Glutamatergic neuron (in vitro differentiated cells): ENCODE measurements around the gene GDF10. TPM values are rescaled to one million over a fixed set of nuclear protein-coding genes. Genes with fewer than 3 reads are reported as not detected.

Experiments
- DNase-seq: peaks from one replicate; pipeline ENCODE4 v3.0.0; 2022
- H3K27ac Mint-ChIP-seq: one replicate; pipeline ENCODE4 v1.8.0; 2020; ENCODE audit warnings: mild to moderate bottlenecking, mixed read lengths, inconsistent platforms; ENCODE audit not compliant: unreplicated experiment
- H3K27me3 Mint-ChIP-seq: one replicate; pipeline ENCODE4 v1.8.0; 2020; ENCODE audit warnings: mild to moderate bottlenecking, moderate library complexity, mixed read lengths, inconsistent platforms; ENCODE audit not compliant: unreplicated experiment
- H3K36me3 Mint-ChIP-seq: one replicate; pipeline ENCODE4 v1.8.0; 2020; ENCODE audit warnings: mild to moderate bottlenecking, mixed read lengths, inconsistent platforms; ENCODE audit not compliant: unreplicated experiment
- H3K4me1 Mint-ChIP-seq: one replicate; pipeline ENCODE4 v1.8.0; 2020; ENCODE audit warnings: mild to moderate bottlenecking, low read depth, mixed read lengths, inconsistent platforms; ENCODE audit not compliant: unreplicated experiment
- H3K4me3 Mint-ChIP-seq: one replicate; pipeline ENCODE4 v1.8.0; 2020; ENCODE audit warnings: mild to moderate bottlenecking, mixed read lengths, inconsistent platforms; ENCODE audit not compliant: unreplicated experiment
- H3K9me3 Mint-ChIP-seq: one replicate; pipeline ENCODE4 v1.8.0; 2020; ENCODE audit warnings: mild to moderate bottlenecking, moderate library complexity, mixed read lengths, inconsistent platforms; ENCODE audit not compliant: unreplicated experiment
- total RNA-seq: library from RNA; stranded (reverse); fragmentation: NEBNext Ultra II Directional; extraction: Animal tissue kit (Norgen Biotek cat#: 25700); gene quantifications from one replicate; pipeline ENCODE4 v1.2.1, GENCODE V29; 2021; ENCODE audit not compliant: unreplicated experiment
- TF ChIP-seq, protein P1 (sequence below): fragments of 200-600 bp; sonication (generic); IDR thresholded peaks from one replicate; pipeline ENCODE4 v1.5.0; 2021; ENCODE audit not compliant: partially characterized antibody, unreplicated experiment

Gene GDF10
- total RNA-seq, 1 donor from 2014 or later, result not detected

DNA sequence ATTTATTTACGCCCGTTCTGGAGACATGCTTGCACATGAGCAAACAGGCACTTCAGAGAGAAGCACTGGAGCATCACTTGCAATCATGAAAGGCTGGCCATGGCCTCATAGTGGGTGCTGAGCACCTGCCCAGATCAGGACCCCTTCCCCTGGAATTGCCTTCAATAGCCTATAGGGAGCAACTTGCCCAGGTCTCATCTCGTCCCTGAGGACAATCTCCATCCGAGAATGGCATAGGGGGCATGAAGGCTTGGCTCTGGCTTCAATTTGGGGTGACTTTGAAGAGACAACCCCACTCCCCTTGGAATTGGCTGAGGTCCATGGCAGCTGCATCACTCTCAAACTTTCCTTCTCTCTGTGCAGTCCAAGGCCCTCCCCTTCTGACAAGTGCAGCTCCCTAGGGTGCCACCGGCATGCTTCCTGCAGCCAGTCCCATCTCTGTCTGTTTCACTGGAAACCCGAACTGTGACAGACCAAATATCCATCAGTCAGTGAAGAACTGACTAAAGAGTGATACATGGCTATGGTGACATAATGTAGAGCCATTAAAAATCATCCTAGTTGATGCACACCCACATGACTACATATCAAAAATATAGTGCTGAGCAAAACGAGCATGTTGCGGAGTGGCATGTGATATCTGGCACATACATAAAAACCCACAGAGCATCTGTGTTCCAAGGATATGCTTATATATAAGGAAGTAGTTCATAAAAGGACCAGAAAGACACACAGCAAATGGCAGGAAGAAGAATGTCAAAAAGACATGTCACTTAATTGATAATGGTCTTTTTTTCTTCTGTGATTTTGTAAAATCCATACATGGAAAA is 34.7 kb downstream of the GDF10 start:
- Mint-ChIP-seq H3K27me3 (peaks cover 10% of the 10 kb centered on the region), H3K4me1 (no peaks in the 10 kb centered on the region)

DNA sequence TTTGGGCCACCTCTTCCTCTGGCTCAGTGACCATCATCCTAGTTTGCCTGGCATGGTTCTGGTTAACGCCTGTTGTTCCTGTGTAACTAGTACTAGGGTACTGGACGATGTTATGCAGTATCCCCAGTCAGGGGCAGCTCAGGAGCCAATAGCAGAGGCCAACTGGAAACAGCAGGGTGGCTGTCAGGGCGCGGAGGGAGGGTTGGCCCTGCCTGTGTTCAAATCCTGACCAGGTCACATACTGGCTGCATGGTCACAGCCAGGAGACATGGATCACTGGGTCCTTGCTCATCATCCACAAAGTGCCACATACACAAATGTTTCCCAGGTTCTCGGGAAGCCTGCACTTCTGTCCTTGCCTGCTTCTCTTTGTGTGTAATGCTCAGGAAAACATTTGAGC is 35.9 kb downstream of the GDF10 start:
- H3K27ac Mint-ChIP-seq, result no peak overlapping the region
- DNase-seq, result no peak
- H3K4me3 Mint-ChIP-seq, result no peak overlapping the region
- H3K36me3 Mint-ChIP-seq, result no peaks in the 10 kb centered on the region
- H3K27me3 Mint-ChIP-seq, result peaks cover 14% of the 10 kb centered on the region
- TF ChIP-seq, protein P1, sequence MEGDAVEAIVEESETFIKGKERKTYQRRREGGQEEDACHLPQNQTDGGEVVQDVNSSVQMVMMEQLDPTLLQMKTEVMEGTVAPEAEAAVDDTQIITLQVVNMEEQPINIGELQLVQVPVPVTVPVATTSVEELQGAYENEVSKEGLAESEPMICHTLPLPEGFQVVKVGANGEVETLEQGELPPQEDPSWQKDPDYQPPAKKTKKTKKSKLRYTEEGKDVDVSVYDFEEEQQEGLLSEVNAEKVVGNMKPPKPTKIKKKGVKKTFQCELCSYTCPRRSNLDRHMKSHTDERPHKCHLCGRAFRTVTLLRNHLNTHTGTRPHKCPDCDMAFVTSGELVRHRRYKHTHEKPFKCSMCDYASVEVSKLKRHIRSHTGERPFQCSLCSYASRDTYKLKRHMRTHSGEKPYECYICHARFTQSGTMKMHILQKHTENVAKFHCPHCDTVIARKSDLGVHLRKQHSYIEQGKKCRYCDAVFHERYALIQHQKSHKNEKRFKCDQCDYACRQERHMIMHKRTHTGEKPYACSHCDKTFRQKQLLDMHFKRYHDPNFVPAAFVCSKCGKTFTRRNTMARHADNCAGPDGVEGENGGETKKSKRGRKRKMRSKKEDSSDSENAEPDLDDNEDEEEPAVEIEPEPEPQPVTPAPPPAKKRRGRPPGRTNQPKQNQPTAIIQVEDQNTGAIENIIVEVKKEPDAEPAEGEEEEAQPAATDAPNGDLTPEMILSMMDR, result no peak
- H3K4me1 Mint-ChIP-seq, result no peaks in the 10 kb centered on the region
- H3K9me3 Mint-ChIP-seq, result peaks cover 2% of the 10 kb centered on the region

More for the DNA sequence above, 34.7 kb downstream of the GDF10 start:
- Mint-ChIP-seq H3K27ac (no peak overlapping the region), H3K9me3 (peaks cover 2% of the 10 kb centered on the region), H3K4me3 (no peak overlapping the region), H3K36me3 (no peaks in the 10 kb centered on the region)
- TF ChIP-seq, protein P1, result no peak
- DNase-seq, result no peak

DNA sequence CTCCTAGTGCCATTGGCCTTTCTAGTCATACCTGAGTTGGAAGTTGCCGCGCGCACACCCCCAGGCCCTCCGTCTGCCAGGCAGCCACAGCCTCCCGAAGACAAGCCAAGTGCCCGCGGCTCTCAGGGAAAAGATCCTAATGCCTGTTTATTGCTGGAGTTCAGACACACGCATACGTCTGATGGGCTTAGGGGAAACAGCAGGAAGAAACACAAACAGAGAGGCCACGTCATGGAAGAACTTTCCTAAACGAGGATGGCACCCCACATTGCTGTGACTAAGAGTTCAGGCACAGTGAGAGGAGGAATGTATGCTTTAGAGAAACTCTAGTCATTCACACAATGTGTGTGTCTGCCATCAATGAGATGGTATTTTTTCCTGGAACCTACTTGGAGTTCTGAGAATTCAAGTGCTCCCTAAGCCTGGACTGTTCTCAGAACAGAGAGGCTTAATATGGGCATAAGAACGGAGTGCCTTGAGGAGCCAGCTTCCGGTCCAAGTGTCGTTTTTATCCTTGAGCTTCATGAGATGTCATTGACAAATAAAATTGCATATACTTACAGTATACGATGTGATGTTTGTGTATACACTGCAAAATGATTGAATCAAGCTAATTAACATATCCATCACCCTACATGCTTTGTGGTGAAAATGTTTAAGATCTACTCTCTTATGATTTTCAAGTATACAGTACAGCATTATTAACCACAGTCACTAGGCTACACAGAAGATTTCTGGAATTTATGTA is 36.6 kb downstream of the GDF10 start:
- no peaks in the 10 kb centered on the region for H3K36me3 Mint-ChIP-seq
- H3K4me1 Mint-ChIP-seq, result no peaks in the 10 kb centered on the region
- H3K9me3 Mint-ChIP-seq, result peaks cover 2% of the 10 kb centered on the region
- H3K4me3 Mint-ChIP-seq, result no peak overlapping the region
- TF ChIP-seq, protein P1, result no peak
- H3K27ac Mint-ChIP-seq, result no peak overlapping the region
- peaks cover 13% of the 10 kb centered on the region for H3K27me3 Mint-ChIP-seq
- DNase-seq, result no peak

DNA sequence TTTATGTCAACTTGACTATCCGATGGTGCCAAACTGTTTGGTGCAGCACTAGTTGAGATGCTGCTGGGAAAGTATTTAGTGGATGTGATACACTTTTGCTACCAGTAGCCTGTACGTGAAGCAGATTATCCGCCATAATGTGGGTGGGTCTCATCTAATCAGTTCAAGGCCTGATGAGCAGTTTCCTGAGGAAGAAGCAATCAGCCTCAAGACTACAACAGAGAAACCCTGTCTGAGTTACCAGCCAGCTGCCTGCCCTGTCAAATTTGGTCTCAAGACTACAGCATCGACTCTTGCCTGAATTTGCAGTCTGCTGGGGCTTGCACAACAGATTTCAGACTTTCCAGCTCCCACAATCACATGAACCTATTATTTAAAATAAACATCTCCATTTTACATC is 37.3 kb downstream of the GDF10 start:
- peaks cover 13% of the 10 kb centered on the region for H3K27me3 Mint-ChIP-seq
- H3K4me3 Mint-ChIP-seq, result no peak overlapping the region
- no peak for DNase-seq
- H3K27ac Mint-ChIP-seq, result no peak overlapping the region
- TF ChIP-seq, protein P1, result no peak
- H3K4me1 Mint-ChIP-seq, result no peaks in the 10 kb centered on the region
- H3K9me3 Mint-ChIP-seq, result peaks cover 2% of the 10 kb centered on the region
- H3K36me3 Mint-ChIP-seq, result no peaks in the 10 kb centered on the region

DNA sequence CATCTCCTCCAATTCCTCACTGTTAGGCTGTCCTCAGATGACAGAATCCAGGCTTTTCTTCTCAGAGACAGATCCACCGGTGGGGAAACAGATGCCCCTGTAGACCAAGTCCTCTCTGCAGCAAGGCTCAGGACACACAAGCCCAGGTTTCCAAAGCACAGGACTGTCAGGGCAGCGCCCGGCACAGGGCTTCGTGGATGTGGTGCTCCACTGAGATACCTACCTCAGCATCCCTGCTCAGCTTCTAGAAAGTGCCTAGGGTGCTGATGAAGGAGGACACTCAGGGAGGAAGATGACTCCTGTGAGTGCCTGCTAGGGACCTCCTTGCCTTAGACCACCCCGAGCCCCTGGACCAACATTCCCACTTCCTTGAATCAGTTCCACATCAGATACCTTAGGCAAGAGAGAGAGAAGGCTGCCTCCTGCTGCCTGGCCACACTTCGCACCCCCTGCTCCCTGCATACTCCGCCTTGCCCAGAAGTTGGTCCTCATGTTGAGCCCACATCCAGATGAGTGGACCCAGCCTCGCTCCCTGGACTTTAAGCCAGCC is 39.3 kb downstream of the GDF10 start:
- Mint-ChIP-seq H3K27ac (no peak overlapping the region), H3K9me3 (peaks cover 2% of the 10 kb centered on the region), H3K36me3 (no peaks in the 10 kb centered on the region), H3K27me3 (peaks cover 13% of the 10 kb centered on the region), H3K4me1 (no peaks in the 10 kb centered on the region), H3K4me3 (no peak overlapping the region)
- TF ChIP-seq, protein P1, result no peak
- DNase-seq, result no peak
